B cell (primary cell): ENCODE results near the gene MARCHF3.

Source experiments
- CTCF ChIP-seq: fragments of 200-600 bp; IDR thresholded peaks from one replicate; pipeline ENCODE4 v1.8.0; 2022; ENCODE audit warnings: antibody characterized with exemption, mild to moderate bottlenecking
- EZH2 ChIP-seq: IDR thresholded peaks from 2 replicates; pipeline ENCODE4 v1.6.1; 2012; ENCODE audit warnings: borderline replicate concordance, low read depth, mild to moderate bottlenecking, moderate library complexity, low read length; ENCODE audit not compliant: insufficient read depth, poor library complexity, severe bottlenecking

GRCh38 chr5:126911986-126912385, 118.4 kb downstream of the MARCHF3 start:
- TF ChIP-seq CTCF, result no peak
- TF ChIP-seq EZH2, result no peak
